ENCODE measurements around the gene LIM2.
"Not testable (repeated sequence)": the region's sequence is repeated elsewhere in the genome, so short reads cannot be mapped to it uniquely, and the experiment has no call there.

The LIM2 gene, protein sequence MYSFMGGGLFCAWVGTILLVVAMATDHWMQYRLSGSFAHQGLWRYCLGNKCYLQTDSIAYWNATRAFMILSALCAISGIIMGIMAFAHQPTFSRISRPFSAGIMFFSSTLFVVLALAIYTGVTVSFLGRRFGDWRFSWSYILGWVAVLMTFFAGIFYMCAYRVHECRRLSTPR

DNA sequence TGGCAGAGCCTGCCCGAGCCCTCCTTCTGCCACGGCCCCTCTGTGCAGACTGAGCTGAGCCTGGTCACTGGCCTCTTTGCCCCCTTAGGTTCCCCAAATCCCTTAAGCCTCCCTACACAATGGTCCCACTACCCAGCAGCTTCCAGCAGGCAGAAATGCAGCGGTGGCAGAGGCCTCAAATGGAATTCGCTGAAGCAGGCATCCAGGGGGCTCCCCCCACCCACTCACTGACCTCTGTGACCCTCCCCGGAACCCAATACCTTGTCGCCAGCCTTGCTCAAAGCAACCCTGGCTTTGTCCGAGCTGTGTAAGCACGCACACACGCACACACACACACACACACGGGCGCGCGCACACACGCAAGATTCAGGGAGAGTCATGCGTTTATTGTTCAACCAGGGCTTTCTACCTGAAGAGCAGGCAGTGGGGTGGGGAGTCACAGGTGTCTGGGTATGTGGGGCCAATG is at the start of gene LIM2:
Gene LIM2, minus strand, starts transcription at position 51 of the 466 bp plus-strand sequence. CDS start 531 bp downstream, outside the sequence.
- no peaks in the 10 kb centered on the region for H3K9me3 ChIP-seq (ENCODE audit: control insufficient read depth in 2 of 2, low read length in 2 of 2)
- H3K4me1 ChIP-seq (ENCODE audit: control insufficient read depth, insufficient read depth, low read length), result no peaks in the 10 kb centered on the region
- H3K27me3 ChIP-seq (ENCODE audit: control insufficient read depth in 1 of 2, insufficient read depth in 2 of 2, low read length in 2 of 2), result peaks cover 0 to 3% of the 10 kb centered on the region in 2 donors
- no peaks in the 10 kb centered on the region for H3K36me3 ChIP-seq (ENCODE audit: control insufficient read depth in 2 of 2, insufficient read depth in 2 of 2, low read length in 2 of 2)
- no peak within 1 kb of the TSS for H3K9ac ChIP-seq (ENCODE audit: low read length in 2 of 2)
- H3K27ac ChIP-seq (ENCODE audit: low read length), result no peak within 1 kb of the TSS
- H3K4me3 ChIP-seq (ENCODE audit: low read length in 2 of 2), result no peak within 1 kb of the TSS

DNA sequence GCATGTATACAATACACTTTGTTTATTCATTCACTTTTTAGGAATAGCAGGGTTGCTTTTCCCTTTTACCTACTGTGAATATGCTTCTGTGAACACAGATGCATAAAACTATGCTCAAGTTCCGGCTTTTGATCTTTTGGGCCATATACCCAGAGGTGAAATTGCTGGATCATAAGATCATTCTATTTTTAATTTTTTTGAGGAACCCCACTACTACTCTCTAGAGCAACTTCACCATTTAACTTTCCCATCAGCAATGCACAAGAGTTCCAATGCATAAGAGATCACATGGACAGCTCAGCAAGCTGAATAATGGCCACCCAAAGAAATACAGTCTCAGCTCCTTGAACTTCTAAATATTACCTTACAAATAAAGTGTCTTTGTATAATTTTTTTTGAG is 46.7 kb upstream of the LIM2 start:
- Histone ChIP-seq H3K9ac (ENCODE audit: low read length in 2 of 2) (no peak overlapping the region), H3K27me3 (ENCODE audit: control insufficient read depth in 1 of 2, insufficient read depth in 2 of 2, low read length in 2 of 2) (peaks cover 9 to 11% of the 10 kb centered on the region in 2 donors), H3K4me3 (ENCODE audit: low read length in 2 of 2) (no peak overlapping the region), H3K4me1 (ENCODE audit: control insufficient read depth, insufficient read depth, low read length) (no peaks in the 10 kb centered on the region), H3K9me3 (ENCODE audit: control insufficient read depth in 2 of 2, low read length in 2 of 2) (no peaks in the 10 kb centered on the region), H3K36me3 (ENCODE audit: control insufficient read depth in 2 of 2, insufficient read depth in 2 of 2, low read length in 2 of 2) (no peaks in the 10 kb centered on the region), H3K27ac (ENCODE audit: low read length) (no peak overlapping the region)

DNA sequence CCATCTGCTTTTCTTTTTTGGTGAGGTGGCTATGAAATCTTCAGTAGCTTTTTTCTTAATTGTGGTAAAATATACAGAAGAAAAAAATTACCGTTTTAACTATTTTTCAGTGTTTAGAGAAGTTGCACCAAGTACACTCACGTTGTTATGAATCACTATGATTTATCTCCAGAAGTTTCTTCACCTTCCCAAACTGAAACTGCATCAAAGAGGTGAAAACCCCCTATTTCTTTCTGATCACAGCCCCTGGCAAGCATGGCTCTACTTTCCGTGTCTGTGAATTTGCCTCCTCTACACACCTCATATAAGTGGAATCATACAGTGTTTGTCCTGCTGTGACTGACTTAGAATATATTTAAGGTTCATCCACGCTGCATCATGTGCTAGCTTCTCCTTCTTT is 45.3 kb upstream of the LIM2 start:
- Histone ChIP-seq H3K27ac (ENCODE audit: low read length) (no peak overlapping the region), H3K4me1 (ENCODE audit: control insufficient read depth, insufficient read depth, low read length) (no peaks in the 10 kb centered on the region), H3K27me3 (ENCODE audit: control insufficient read depth in 1 of 2, insufficient read depth in 2 of 2, low read length in 2 of 2) (peaks cover 4 to 7% of the 10 kb centered on the region in 2 donors), H3K4me3 (ENCODE audit: low read length in 2 of 2) (no peak overlapping the region), H3K9ac (ENCODE audit: low read length in 2 of 2) (no peak overlapping the region), H3K36me3 (ENCODE audit: control insufficient read depth in 2 of 2, insufficient read depth in 2 of 2, low read length in 2 of 2) (no peaks in the 10 kb centered on the region), H3K9me3 (ENCODE audit: control insufficient read depth in 2 of 2, low read length in 2 of 2) (no peaks in the 10 kb centered on the region)

DNA sequence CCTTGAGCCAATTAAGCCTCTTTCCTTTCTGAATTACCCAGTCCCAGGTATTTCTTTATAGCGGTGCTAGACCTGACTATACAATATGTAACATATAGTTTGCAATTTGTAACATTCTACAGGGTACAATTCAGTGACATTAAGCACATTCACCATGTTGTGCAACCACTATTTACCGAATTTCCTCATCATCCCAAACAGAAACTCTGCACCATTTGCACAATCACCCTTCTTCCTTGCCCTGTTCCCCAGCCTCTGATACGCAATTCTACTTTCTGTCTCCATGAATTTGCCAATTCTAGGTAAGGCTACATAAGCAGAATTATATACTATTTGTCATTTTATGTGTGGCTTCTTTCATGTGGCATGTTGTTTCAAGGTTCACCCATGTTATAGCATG is 43.4 kb upstream of the LIM2 start:
- Histone ChIP-seq H3K9me3 (ENCODE audit: control insufficient read depth in 2 of 2, low read length in 2 of 2) (no peaks in the 10 kb centered on the region), H3K27me3 (ENCODE audit: control insufficient read depth in 1 of 2, insufficient read depth in 2 of 2, low read length in 2 of 2) (peaks cover 0 to 2% of the 10 kb centered on the region in 2 donors), H3K9ac (ENCODE audit: low read length in 2 of 2) (no peak overlapping the region), H3K4me3 (ENCODE audit: low read length in 2 of 2) (no peak overlapping the region), H3K4me1 (ENCODE audit: control insufficient read depth, insufficient read depth, low read length) (no peaks in the 10 kb centered on the region), H3K36me3 (ENCODE audit: control insufficient read depth in 2 of 2, insufficient read depth in 2 of 2, low read length in 2 of 2) (no peaks in the 10 kb centered on the region), H3K27ac (ENCODE audit: low read length) (no peak overlapping the region)

DNA sequence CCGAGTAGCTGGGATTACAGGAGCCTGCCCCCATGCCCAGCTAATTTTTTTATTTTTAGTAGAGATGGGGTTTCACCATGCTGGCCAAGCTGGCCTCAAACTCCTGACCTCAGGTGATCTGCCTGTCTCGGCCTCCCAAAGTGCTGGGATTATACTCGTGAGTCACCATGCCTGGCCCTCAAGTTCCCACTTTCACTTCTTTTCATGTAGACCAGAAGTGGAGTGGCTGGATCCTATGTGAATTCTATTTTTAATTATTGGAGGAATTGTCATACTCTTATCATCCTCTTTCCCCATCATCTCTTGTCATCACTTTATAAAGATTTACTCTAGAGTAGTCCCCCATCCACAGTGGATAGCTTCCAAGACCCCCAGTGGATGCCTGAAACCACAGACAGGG is 42.4 kb upstream of the LIM2 start:
- no peak overlapping the region for H3K27ac ChIP-seq (ENCODE audit: low read length)

DNA sequence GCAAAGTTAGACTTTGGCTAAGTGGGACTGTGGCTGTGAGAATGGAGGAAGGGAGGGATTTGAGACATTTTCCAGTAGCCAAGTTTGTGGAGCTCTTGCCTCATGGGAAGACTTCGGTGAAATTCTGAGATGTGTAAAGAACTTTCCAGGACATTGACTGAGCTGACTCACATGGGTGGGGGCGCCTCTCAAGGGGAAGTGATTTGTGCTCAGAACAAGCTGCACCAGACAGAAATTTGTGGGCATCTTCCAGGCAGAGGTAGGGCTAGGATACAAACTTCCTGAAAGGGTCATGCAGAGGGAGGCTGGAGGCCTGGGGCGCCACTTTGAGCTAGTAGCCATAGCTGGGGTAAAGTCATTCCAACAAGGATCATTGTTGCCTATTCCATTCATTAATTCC is 39.4 kb upstream of the LIM2 start:
- Histone ChIP-seq H3K4me1 (ENCODE audit: control insufficient read depth, insufficient read depth, low read length) (no peaks in the 10 kb centered on the region), H3K9me3 (ENCODE audit: control insufficient read depth in 2 of 2, low read length in 2 of 2) (no peaks in the 10 kb centered on the region), H3K9ac (ENCODE audit: low read length in 2 of 2) (no peak overlapping the region), H3K36me3 (ENCODE audit: control insufficient read depth in 2 of 2, insufficient read depth in 2 of 2, low read length in 2 of 2) (no peaks in the 10 kb centered on the region), H3K4me3 (ENCODE audit: low read length in 2 of 2) (no peak overlapping the region), H3K27ac (ENCODE audit: low read length) (no peak overlapping the region), H3K27me3 (ENCODE audit: control insufficient read depth in 1 of 2, insufficient read depth in 2 of 2, low read length in 2 of 2) (peaks cover 0 to 4% of the 10 kb centered on the region in 2 donors)

More for the DNA sequence above, 42.4 kb upstream of the LIM2 start:
- no peaks in the 10 kb centered on the region for H3K4me1 ChIP-seq (ENCODE audit: control insufficient read depth, insufficient read depth, low read length)
- H3K27me3 ChIP-seq (ENCODE audit: control insufficient read depth in 1 of 2, insufficient read depth in 2 of 2, low read length in 2 of 2), result peaks cover 0 to 4% of the 10 kb centered on the region in 2 donors
- H3K9ac ChIP-seq (ENCODE audit: low read length in 2 of 2), result no peak overlapping the region
- H3K4me3 ChIP-seq (ENCODE audit: low read length in 2 of 2), result no peak overlapping the region
- H3K36me3 ChIP-seq (ENCODE audit: control insufficient read depth in 2 of 2, insufficient read depth in 2 of 2, low read length in 2 of 2), result no peaks in the 10 kb centered on the region
- no peaks in the 10 kb centered on the region for H3K9me3 ChIP-seq (ENCODE audit: control insufficient read depth in 2 of 2, low read length in 2 of 2)

DNA sequence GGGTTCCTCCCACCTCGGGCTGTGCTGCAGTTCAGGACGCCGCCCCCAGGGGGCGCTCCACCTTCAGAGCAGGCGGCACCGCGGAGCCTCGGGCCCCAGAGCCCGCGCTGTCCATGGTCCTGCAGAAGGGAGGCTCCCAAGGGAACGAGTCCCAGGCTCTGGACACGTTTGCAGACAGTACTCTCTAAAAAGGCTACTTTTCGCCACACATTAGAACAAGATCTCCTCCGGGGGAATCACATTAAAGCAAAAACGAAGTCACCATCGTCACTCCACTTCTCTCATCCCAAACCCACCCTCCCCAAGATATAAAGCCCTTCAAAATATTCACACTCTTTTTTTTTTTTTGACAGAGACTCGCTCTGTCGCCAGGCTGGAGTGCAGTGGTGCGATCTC is 34.3 kb upstream of the LIM2 start:
- Histone ChIP-seq H3K4me3 (ENCODE audit: low read length in 2 of 2) (no peak overlapping the region), H3K36me3 (ENCODE audit: control insufficient read depth in 2 of 2, insufficient read depth in 2 of 2, low read length in 2 of 2) (no peaks in the 10 kb centered on the region), H3K9me3 (ENCODE audit: control insufficient read depth in 2 of 2, low read length in 2 of 2) (no peaks in the 10 kb centered on the region), H3K9ac (ENCODE audit: low read length in 2 of 2) (no peak overlapping the region), H3K4me1 (ENCODE audit: control insufficient read depth, insufficient read depth, low read length) (no peaks in the 10 kb centered on the region), H3K27me3 (ENCODE audit: control insufficient read depth in 1 of 2, insufficient read depth in 2 of 2, low read length in 2 of 2) (peaks cover 3 to 15% of the 10 kb centered on the region in 2 donors), H3K27ac (ENCODE audit: low read length) (no peak overlapping the region)

DNA sequence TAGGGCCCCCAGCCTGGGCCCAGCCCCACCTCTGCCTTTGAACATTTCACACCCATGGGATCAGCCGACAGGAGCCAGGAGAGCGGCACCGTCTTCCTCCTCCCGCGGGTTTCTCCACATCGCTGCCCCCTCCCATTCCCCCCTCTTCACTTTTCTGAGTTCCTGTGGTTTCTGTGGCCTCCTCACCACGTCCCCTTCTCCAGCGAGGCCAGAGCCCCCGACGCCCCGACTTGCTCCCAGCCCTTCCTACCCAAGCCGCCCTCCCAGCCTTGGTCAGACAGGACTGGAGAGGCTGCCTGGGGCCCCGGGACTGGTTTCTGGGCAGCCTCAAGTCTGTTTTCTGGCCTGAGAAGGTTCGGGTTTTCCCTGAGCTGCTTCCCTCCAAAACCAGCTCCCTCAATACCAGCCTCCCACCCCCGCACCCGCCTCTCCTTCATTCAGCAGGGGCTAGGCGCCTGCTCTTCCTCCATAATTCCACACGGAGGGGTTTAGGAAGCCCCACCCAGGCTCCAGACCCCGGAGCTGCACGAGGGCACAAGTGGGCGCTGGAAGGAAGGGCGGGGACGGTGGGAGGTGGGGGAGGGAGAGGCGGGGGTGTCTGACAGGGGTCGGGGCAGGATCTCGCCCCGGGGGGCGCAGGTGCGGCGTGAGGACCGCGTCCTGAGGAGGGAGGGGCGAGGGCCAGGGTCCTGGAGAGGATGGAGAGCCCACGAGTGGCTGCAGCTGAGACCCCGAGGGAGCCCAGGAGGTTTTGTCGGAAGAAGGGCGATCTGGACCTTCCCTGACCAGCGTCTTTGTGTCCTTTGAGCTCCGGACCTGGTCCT is 33.7 kb upstream of the LIM2 start:
- Histone ChIP-seq H3K4me3 (ENCODE audit: low read length in 2 of 2) (no peak overlapping the region), H3K27ac (ENCODE audit: low read length) (no peak overlapping the region), H3K4me1 (ENCODE audit: control insufficient read depth, insufficient read depth, low read length) (no peaks in the 10 kb centered on the region), H3K9me3 (ENCODE audit: control insufficient read depth in 2 of 2, low read length in 2 of 2) (no peaks in the 10 kb centered on the region), H3K27me3 (ENCODE audit: control insufficient read depth in 1 of 2, insufficient read depth in 2 of 2, low read length in 2 of 2) (peaks cover 3 to 15% of the 10 kb centered on the region in 2 donors), H3K36me3 (ENCODE audit: control insufficient read depth in 2 of 2, insufficient read depth in 2 of 2, low read length in 2 of 2) (no peaks in the 10 kb centered on the region), H3K9ac (ENCODE audit: low read length in 2 of 2) (no peak overlapping the region)

DNA sequence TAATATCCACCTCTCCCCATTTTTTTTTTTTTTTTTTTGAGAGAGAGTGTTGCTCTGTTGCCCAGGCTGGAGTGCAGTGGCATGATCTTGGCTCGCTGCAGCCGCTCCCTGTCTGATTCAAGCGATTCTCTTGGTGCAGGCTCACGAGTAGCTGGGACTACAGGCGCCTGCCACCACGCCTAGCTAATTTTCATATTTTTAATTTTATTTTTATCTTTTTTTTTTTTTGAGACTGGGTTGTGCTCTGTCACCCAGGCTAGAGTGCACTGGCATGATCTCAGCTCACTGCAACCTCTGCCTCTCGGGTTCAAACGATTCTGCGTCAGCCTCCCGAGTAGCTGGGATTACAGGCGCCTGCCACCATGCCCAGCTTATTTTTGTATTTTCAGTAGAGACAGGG is 32.7 kb upstream of the LIM2 start:
- not testable (repeated sequence) for H3K9me3 ChIP-seq (ENCODE audit: control insufficient read depth in 2 of 2, low read length in 2 of 2); H3K27ac ChIP-seq (ENCODE audit: low read length); H3K4me3 ChIP-seq (ENCODE audit: low read length in 2 of 2); H3K36me3 ChIP-seq (ENCODE audit: control insufficient read depth in 2 of 2, insufficient read depth in 2 of 2, low read length in 2 of 2); H3K9ac ChIP-seq (ENCODE audit: low read length in 2 of 2); H3K4me1 ChIP-seq (ENCODE audit: control insufficient read depth, insufficient read depth, low read length)
- H3K27me3 ChIP-seq (ENCODE audit: control insufficient read depth in 1 of 2, insufficient read depth in 2 of 2, low read length in 2 of 2), result peaks cover 3 to 11% of the 10 kb centered on the region in 2 donors

DNA sequence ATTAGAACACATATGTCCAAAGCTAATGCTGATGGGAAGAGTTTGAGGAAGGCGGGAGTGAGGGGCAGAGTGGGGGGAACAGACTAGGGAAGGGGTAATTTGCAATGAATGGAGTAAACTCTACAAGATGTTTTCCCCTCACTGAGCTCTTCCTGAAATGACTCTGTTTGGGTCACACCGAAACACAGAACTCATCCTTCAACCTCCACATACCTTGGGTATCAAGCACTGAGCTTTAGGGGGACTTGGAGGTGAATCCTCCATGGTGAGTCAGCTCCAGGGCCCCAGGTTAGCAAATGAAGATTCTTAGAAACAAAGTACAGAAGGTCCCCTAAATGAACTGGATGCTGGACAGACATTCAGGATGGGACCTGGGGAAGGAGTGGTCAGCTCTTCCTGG is 30.9 kb upstream of the LIM2 start:
- no peak overlapping the region for H3K9ac ChIP-seq (ENCODE audit: low read length in 2 of 2)
- no peaks in the 10 kb centered on the region for H3K36me3 ChIP-seq (ENCODE audit: control insufficient read depth in 2 of 2, insufficient read depth in 2 of 2, low read length in 2 of 2)
- no peaks in the 10 kb centered on the region for H3K4me1 ChIP-seq (ENCODE audit: control insufficient read depth, insufficient read depth, low read length)
- peaks cover 3 to 14% of the 10 kb centered on the region in 2 donors for H3K27me3 ChIP-seq (ENCODE audit: control insufficient read depth in 1 of 2, insufficient read depth in 2 of 2, low read length in 2 of 2)
- no peak overlapping the region for H3K4me3 ChIP-seq (ENCODE audit: low read length in 2 of 2)
- H3K9me3 ChIP-seq (ENCODE audit: control insufficient read depth in 2 of 2, low read length in 2 of 2), result no peaks in the 10 kb centered on the region
- no peak overlapping the region for H3K27ac ChIP-seq (ENCODE audit: low read length)

DNA sequence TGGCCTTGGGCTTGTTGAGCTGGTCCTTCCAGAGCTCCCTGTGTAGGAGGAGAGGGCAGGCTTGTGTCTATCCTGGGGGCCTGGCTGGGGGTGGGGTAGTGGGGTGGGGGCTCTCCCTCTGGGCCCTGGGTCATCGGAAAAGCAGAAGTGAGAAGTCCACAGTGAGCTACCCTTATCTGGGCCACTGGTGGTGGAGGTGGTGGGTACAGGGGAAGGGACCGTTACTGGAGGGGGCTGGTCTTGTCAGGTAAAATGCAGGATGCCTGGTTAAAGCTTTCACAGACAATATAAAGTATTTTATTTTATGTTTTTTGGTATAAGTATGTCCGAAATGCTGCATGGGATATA is 30.0 kb upstream of the LIM2 start:
- Histone ChIP-seq H3K27me3 (ENCODE audit: control insufficient read depth in 1 of 2, insufficient read depth in 2 of 2, low read length in 2 of 2) (peaks cover 3 to 14% of the 10 kb centered on the region in 2 donors), H3K9ac (ENCODE audit: low read length in 2 of 2) (no peak overlapping the region), H3K27ac (ENCODE audit: low read length) (no peak overlapping the region)

More for the DNA sequence above, 30.0 kb upstream of the LIM2 start:
- no peaks in the 10 kb centered on the region for H3K36me3 ChIP-seq (ENCODE audit: control insufficient read depth in 2 of 2, insufficient read depth in 2 of 2, low read length in 2 of 2)
- H3K9me3 ChIP-seq (ENCODE audit: control insufficient read depth in 2 of 2, low read length in 2 of 2), result no peaks in the 10 kb centered on the region
- H3K4me1 ChIP-seq (ENCODE audit: control insufficient read depth, insufficient read depth, low read length), result no peaks in the 10 kb centered on the region
- H3K4me3 ChIP-seq (ENCODE audit: low read length in 2 of 2), result no peak overlapping the region

Data from stomach smooth muscle (tissue), 2 donors.